A549 (cell line): Measurements from ENCODE around the gene TIMP1. TPM values are rescaled to one million over a fixed set of nuclear protein-coding genes. Genes with fewer than 3 reads are reported as not detected.

ENCODE experiments used
- ATAC-seq, 2 experiments: fragments of 200-7000 bp in 1 of 2; fragments of >200 bp in 1 of 2; cut with Nextera tagmentation in 1 of 2; cut with Tn5 transposase in 1 of 2; 3 replicates each; pipeline versions ENCODE4 v1.8.0 to v1.9.1; 2018 to 2020; ENCODE audit warnings: mild to moderate bottlenecking in 1 of 2, moderate library complexity in 1 of 2
- CTCF ChIA-PET: fragments of 300-600 bp; sonication (Branson Sonifier 250); formaldehyde crosslinking; extraction: SDS; loops from one replicate; lab custom pipeline; 2021; ENCODE audit warnings: antibody characterized with exemption, inconsistent platforms; lab: Yijun Ruan, JAX
- POLR2A ChIA-PET: fragments of 350-600 bp; formaldehyde crosslinking; extraction: SDS; loops from one replicate; lab custom pipeline; 2021; ENCODE audit warnings: antibody characterized with exemption, inconsistent platforms; lab: Yijun Ruan, JAX
- DNase-seq, 2 experiments: peaks; one replicate each; pipeline versions ENCODE4 v3.0.0 to v3.0.0-alpha.2; 2011 to 2016; ENCODE audit warnings: low read depth in 1 of 2, low spot score in 1 of 2
- FAIRE-seq: peaks from 2 replicates; lab custom pipeline; 2011; peaks lifted over from hg19 to GRCh38; lab: Jason Lieb, UNC
- H3K27ac ChIP-seq, 2 experiments: fragments of >200 bp; sonication (Bioruptor Twin); formaldehyde crosslinking; 3 replicates each; pipeline ENCODE4 v1.5.1; 2016 to 2017
- H3K4me1 ChIP-seq: fragments of >200 bp; sonication (Bioruptor Twin); formaldehyde crosslinking; 3 replicates; pipeline ENCODE4 v1.6.1; 2016
- H3K4me2 ChIP-seq: fragments of >200 bp; sonication (Bioruptor Twin); formaldehyde crosslinking; 3 replicates; pipeline ENCODE4 v1.6.1; 2016
- H3K4me3 ChIP-seq: fragments of >200 bp; sonication (Bioruptor Twin); formaldehyde crosslinking; 3 replicates; pipeline ENCODE4 v1.5.1; 2016
- H3K9me3 ChIP-seq: fragments of >200 bp; sonication (Bioruptor Twin); formaldehyde crosslinking; 3 replicates; pipeline ENCODE4 v1.6.1; 2016
- ATOH8 ChIP-seq: fragments of 250-450 bp; sonication (Bioruptor Pico); IDR thresholded peaks from 2 replicates; pipeline ENCODE4 v1.5.0; 2020; ENCODE audit warnings: low read depth, mild to moderate bottlenecking, moderate library complexity
- CBX8 ChIP-seq: fragments of 200-600 bp; sonication (generic); IDR thresholded peaks from 2 replicates; pipeline ENCODE4 v1.6.1; 2016
- CHD4 ChIP-seq: fragments of 200-600 bp; sonication (generic); IDR thresholded peaks from 2 replicates; pipeline ENCODE4 v1.6.1; 2016; ENCODE audit warnings: antibody characterized with exemption, mild to moderate bottlenecking, borderline replicate concordance
- CTCF ChIP-seq: fragments of >200 bp; sonication (Bioruptor Twin); formaldehyde crosslinking; IDR thresholded peaks from 3 replicates; pipeline ENCODE4 v1.5.1; 2016
- EHMT2 ChIP-seq: fragments of 200-600 bp; sonication (generic); IDR thresholded peaks from 2 replicates; pipeline ENCODE4 v1.6.1; 2016; ENCODE audit warnings: antibody characterized with exemption, low read depth, mild to moderate bottlenecking, moderate library complexity
- ELK1 ChIP-seq: fragments of 150-350 bp; IDR thresholded peaks from 2 replicates; pipeline ENCODE4 v1.6.1; 2014; ENCODE audit warnings: low read depth, mild to moderate bottlenecking, low read length
- FOSB ChIP-seq: fragments of 250-450 bp; sonication (Bioruptor Pico); IDR thresholded peaks from 2 replicates; pipeline ENCODE4 v1.5.0; 2020; ENCODE audit warnings: mild to moderate bottlenecking, moderate library complexity
- FOSL2 ChIP-seq, 2 experiments: fragments of 450-650 bp in 1 of 2; fragments of >200 bp in 1 of 2; sonication (Bioruptor Twin) in 1 of 2; formaldehyde crosslinking; IDR thresholded peaks; 2 replicates each; pipeline versions ENCODE4 v1.5.0 to v1.6.1; 2016 to 2020; ENCODE audit warnings: mild to moderate bottlenecking in 1 of 2, moderate library complexity in 1 of 2
- FOXS1 ChIP-seq: fragments of 250-450 bp; sonication (Bioruptor Pico); IDR thresholded peaks from 2 replicates; pipeline ENCODE4 v1.5.0; 2020; ENCODE audit warnings: mild to moderate bottlenecking, moderate library complexity
- GATA3 ChIP-seq: IDR thresholded peaks from 2 replicates; pipeline ENCODE4 v1.6.1; 2012; ENCODE audit warnings: borderline replicate concordance
- JUN ChIP-seq, 2 experiments: fragments of >200 bp; sonication (Bioruptor Twin); formaldehyde crosslinking; IDR thresholded peaks; 2 replicates in 1 of 2; 3 replicates in 1 of 2; pipeline ENCODE4 v1.6.1; 2016 to 2017
- JUNB ChIP-seq: fragments of >200 bp; sonication (Bioruptor Twin); formaldehyde crosslinking; IDR thresholded peaks from 2 replicates; pipeline ENCODE4 v1.6.1; 2016
- PBX3 ChIP-seq: IDR thresholded peaks from 2 replicates; pipeline ENCODE4 v1.6.1; 2012
- PHF8 ChIP-seq: fragments of 200-600 bp; sonication (generic); IDR thresholded peaks from 2 replicates; pipeline ENCODE4 v1.6.1; 2016; ENCODE audit warnings: low read depth, mild to moderate bottlenecking, antibody characterized with exemption, moderate library complexity, borderline replicate concordance
- POLR2A ChIP-seq: IDR thresholded peaks from 2 replicates; pipeline ENCODE4 v1.6.1; 2012; ENCODE audit warnings: mild to moderate bottlenecking, low read length
- RAD21 ChIP-seq, 2 experiments: fragments of >200 bp in 1 of 2; sonication (Bioruptor Twin) in 1 of 2; formaldehyde crosslinking in 1 of 2; IDR thresholded peaks in 1 of 2; conservative IDR thresholded peaks in 1 of 2; 2 replicates in 1 of 2; 3 replicates in 1 of 2; pipeline ENCODE4 v1.6.1; 2012 to 2018; ENCODE audit warnings: inconsistent platforms in 1 of 2
- RARB ChIP-seq: fragments of 250-450 bp; sonication (Bioruptor Pico); IDR thresholded peaks from 2 replicates; pipeline ENCODE4 v1.8.0; 2021; ENCODE audit warnings: mild to moderate bottlenecking, moderate library complexity
- REST ChIP-seq: fragments of 200-600 bp; sonication (generic); IDR thresholded peaks from 2 replicates; pipeline ENCODE4 v1.6.1; 2016; ENCODE audit warnings: antibody characterized with exemption, mild to moderate bottlenecking, moderate library complexity
- RNF2 ChIP-seq: fragments of 200-600 bp; sonication (generic); IDR thresholded peaks from 2 replicates; pipeline ENCODE4 v1.6.1; 2016; ENCODE audit warnings: low read depth, mild to moderate bottlenecking, antibody characterized with exemption, moderate library complexity, borderline replicate concordance
- SMC3 ChIP-seq: fragments of >200 bp; sonication (Bioruptor Twin); formaldehyde crosslinking; IDR thresholded peaks from 3 replicates; pipeline ENCODE4 v1.6.1; 2018; ENCODE audit warnings: inconsistent platforms
- ZSCAN20 ChIP-seq: fragments of 250-450 bp; sonication (Bioruptor Pico); IDR thresholded peaks from 2 replicates; pipeline ENCODE4 v1.8.0; 2022; ENCODE audit warnings: mild to moderate bottlenecking, moderate library complexity
- WGBS: methylation state at CpG from one replicate; pipeline ENCODE4 v1.1.6; 2017; ENCODE audit errors: missing lambda C conversion rate; 5-methylcytosine and 5-hydroxymethylcytosine counted together
- polyA plus RNA-seq, 4 experiments: library from polyadenylated mRNA; depleted of rRNA in 3 of 4; stranded (reverse); fragments of >200 nt; fragmentation: RNase III in 1 of 4; extraction: RNeasy Plus Mini Kit Qiagen cat#74134 plus additional on column Dnase treatment in 1 of 4; gene quantifications; 2 replicates in 3 of 4; 3 replicates in 1 of 4; pipeline ENCODE4 v1.2.3, GENCODE V29; 2011 to 2017

The TIMP1 gene
- polyA plus RNA-seq, 2 of the 4 experiments (the other 2 are of a cell fraction): 83.2 to 144 TPM

GRCh38 chrX:47562615-47563243 lies 19.5 kb upstream of the TIMP1 start:
- no peaks in the 10 kb centered on the region for H3K9me3 ChIP-seq
- no peak for FAIRE-seq
- TF ChIP-seq RAD21 (conservative IDR thresholded peaks at IDR 0.05 in 1 of 2, IDR thresholded peaks at IDR 0.05 in 1 of 2) (peak; percentile 38 to 50; a peak in 4 of 5 replicates), EHMT2 (no peak), FOXS1 (CRISPR knock-in tag) (no peak), RARB (no peak), SMC3 (0 out of 3 replicates have a peak, but pooled peaks have one; percentile 11), CHD4 (no peak), CTCF (peak; percentile 21; the same call in 2 of the 3 replicates), PBX3 (no peak)

GRCh38 chrX:47563801-47564315 lies 18.4 kb upstream of the TIMP1 start:
- WGBS: 88% methylated on average over 8 of the region's 8 CpGs
- no peak for TF ChIP-seq RNF2
- TF ChIP-seq ZSCAN20 (CRISPR knock-in tag): no peak
- no peak for TF ChIP-seq JUNB
- TF ChIP-seq FOSB: no peak
- TF ChIP-seq PHF8: no peak
- no peak for TF ChIP-seq ATOH8 (CRISPR knock-in tag)
- no peak for TF ChIP-seq JUN (IDR thresholded peaks at IDR 0.05)
- TF ChIP-seq FOXS1 (CRISPR knock-in tag): no peak
- TF ChIP-seq EHMT2: no peak
- no peak for TF ChIP-seq RAD21 (conservative IDR thresholded peaks at IDR 0.05 in 1 of 2, IDR thresholded peaks at IDR 0.05 in 1 of 2)
- no peak for TF ChIP-seq ELK1
- TF ChIP-seq GATA3: no peak
- no peak for TF ChIP-seq REST
- no peak for TF ChIP-seq POLR2A
- no peak for TF ChIP-seq CBX8
- TF ChIP-seq FOSL2 (IDR thresholded peaks at IDR 0.05): no peak
- TF ChIP-seq FOSL2 (CRISPR knock-in tag; IDR thresholded peaks at IDR 0.05): no peak
- Histone ChIP-seq H3K4me2 (no peak overlapping the region), H3K9me3 (no peaks in the 10 kb centered on the region), H3K4me3 (no peak overlapping the region), H3K27ac (no peak overlapping the region), H3K4me1 (peaks cover 12% of the 10 kb centered on the region; the same call in 2 of the 3 replicates)
- DNase-seq (no peak), ATAC-seq (no peak), FAIRE-seq (peak; percentile 54)
- POLR2A ChIA-PET: no interaction called here
- CTCF ChIA-PET: no interaction called here

More at GRCh38 chrX:47562615-47563243, 19.5 kb upstream of the TIMP1 start:
- DNase-seq: peak in 1 of 2 experiments; percentile 29
- no peak for ATAC-seq
- 86% methylated on average over 13 of the region's 13 CpGs for WGBS
- POLR2A ChIA-PET: no interaction called here
- peaks cover 12% of the 10 kb centered on the region; the same call in 2 of the 3 replicates for H3K4me1 ChIP-seq
- no peak overlapping the region for H3K4me3 ChIP-seq
- CTCF ChIA-PET: no interaction called here
- H3K4me2 ChIP-seq: peak overlapping the region; percentile 96; the same call in 2 of the 3 replicates
- H3K27ac ChIP-seq: no peak overlapping the region
